Measurements from ENCODE around the gene CRYGA.

CRYGA gene

GRCh38 chr2:208163489-208163888 is at the start of gene CRYGA:
Gene CRYGA (minus strand): TSS chr2:208163589. CDS start chr2:208163556, 33 bp downstream.
- DNase-seq (ENCODE audit: low spot score), result no peak

GRCh38 chr2:208210688-208211451 is 47.5 kb upstream of the CRYGA start:
- DNase-seq (ENCODE audit: low spot score), result no peak

GRCh38 chr2:208208335-208209085 is 45.1 kb upstream of the CRYGA start:
- DNase-seq (ENCODE audit: low spot score), result no peak

GRCh38 chr2:208207769-208208168 is 44.4 kb upstream of the CRYGA start:
- DNase-seq (ENCODE audit: low spot score), result no peak

- DNase-seq (ENCODE audit: low spot score), result no peak
Observed at GRCh38 chr2:208204166-208204565, 40.8 kb upstream of the CRYGA start.

GRCh38 chr2:208195531-208195930 is 32.1 kb upstream of the CRYGA start:
- no peak for DNase-seq (ENCODE audit: low spot score)

- DNase-seq (ENCODE audit: low spot score), result no peak
Observed at GRCh38 chr2:208192611-208193236, 29.3 kb upstream of the CRYGA start.

GRCh38 chr2:208189810-208190503 is 26.6 kb upstream of the CRYGA start, which contains the start of gene C2orf80:
Gene C2orf80 (minus strand): TSS chr2:208190030. CDS start chr2:208186986, 3,044 bp downstream.
- no peak for DNase-seq (ENCODE audit: low spot score)

GRCh38 chr2:208189069-208189809 is 25.9 kb upstream of the CRYGA start:
- no peak for DNase-seq (ENCODE audit: low spot score)

- DNase-seq (ENCODE audit: low spot score), result no peak
Observed at GRCh38 chr2:208186893-208187292, 23.5 kb upstream of the CRYGA start.

- no peak for DNase-seq (ENCODE audit: low spot score)
Observed at GRCh38 chr2:208186465-208186864, 23.1 kb upstream of the CRYGA start.

- DNase-seq (ENCODE audit: low spot score), result no peak
Observed at GRCh38 chr2:208183972-208184705, 20.8 kb upstream of the CRYGA start.

GRCh38 chr2:208183526-208183925 is 20.1 kb upstream of the CRYGA start:
- no peak for DNase-seq (ENCODE audit: low spot score)

- no peak for DNase-seq (ENCODE audit: low spot score)
Observed at GRCh38 chr2:208182835-208183234, 19.4 kb upstream of the CRYGA start.

GRCh38 chr2:208179028-208179609 is 15.7 kb upstream of the CRYGA start:
- DNase-seq (ENCODE audit: low spot score), result no peak

- no peak for DNase-seq (ENCODE audit: low spot score)
Observed at GRCh38 chr2:208175840-208176153, 12.4 kb upstream of the CRYGA start.

GRCh38 chr2:208175069-208175839 is 11.9 kb upstream of the CRYGA start:
- peak; percentile 82 for DNase-seq (ENCODE audit: low spot score)

- DNase-seq (ENCODE audit: low spot score), result no peak
Observed at GRCh38 chr2:208174144-208174543, 10.8 kb upstream of the CRYGA start.

GRCh38 chr2:208172125-208172524 is 8.7 kb upstream of the CRYGA start:
- no peak for DNase-seq (ENCODE audit: low spot score)

All from D341Med (cell line).